ENCODE data around the gene CLSTN2.

DNA sequence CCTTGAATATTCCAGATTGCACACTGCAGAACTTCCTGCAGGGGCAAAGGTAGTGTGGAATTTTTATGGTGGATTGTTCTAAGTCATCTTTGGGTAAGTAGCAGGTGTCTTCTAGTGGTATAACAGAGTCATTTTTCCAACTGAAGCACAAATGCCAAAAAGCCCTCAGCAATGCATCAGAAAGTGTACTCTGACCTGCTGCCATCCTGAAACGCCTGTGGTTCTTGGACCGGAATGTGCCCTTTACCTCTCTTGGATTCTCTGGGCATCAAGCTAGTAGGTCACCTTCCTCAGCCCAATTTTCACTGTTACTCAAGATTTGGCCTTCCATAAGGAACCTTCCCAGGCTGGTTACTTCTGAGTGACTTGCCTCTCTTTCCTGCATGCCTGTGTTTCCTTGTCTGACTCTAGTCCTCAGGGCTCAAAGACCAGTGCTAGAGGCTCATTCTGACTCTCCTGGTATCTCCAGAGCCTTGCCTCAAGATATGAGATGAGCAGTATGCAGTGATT, 4.8 kb downstream of the CLSTN2 start:
- no peak for TF ChIP-seq EZH2phosphoT487 (IDR thresholded peaks at IDR 0.05; ENCODE audit: low read length)
- TF ChIP-seq, protein P1, sequence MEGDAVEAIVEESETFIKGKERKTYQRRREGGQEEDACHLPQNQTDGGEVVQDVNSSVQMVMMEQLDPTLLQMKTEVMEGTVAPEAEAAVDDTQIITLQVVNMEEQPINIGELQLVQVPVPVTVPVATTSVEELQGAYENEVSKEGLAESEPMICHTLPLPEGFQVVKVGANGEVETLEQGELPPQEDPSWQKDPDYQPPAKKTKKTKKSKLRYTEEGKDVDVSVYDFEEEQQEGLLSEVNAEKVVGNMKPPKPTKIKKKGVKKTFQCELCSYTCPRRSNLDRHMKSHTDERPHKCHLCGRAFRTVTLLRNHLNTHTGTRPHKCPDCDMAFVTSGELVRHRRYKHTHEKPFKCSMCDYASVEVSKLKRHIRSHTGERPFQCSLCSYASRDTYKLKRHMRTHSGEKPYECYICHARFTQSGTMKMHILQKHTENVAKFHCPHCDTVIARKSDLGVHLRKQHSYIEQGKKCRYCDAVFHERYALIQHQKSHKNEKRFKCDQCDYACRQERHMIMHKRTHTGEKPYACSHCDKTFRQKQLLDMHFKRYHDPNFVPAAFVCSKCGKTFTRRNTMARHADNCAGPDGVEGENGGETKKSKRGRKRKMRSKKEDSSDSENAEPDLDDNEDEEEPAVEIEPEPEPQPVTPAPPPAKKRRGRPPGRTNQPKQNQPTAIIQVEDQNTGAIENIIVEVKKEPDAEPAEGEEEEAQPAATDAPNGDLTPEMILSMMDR (IDR thresholded peaks at IDR 0.05; ENCODE audit: low read length), result no peak
- TF ChIP-seq EZH2 (optimal IDR thresholded peaks at IDR 0.05; ENCODE audit: low read depth, low read length), result no peak

Data from MM.1S (cell line).